HG03097 (cell line): Measurements from ENCODE around the gene SYN1.
"Not testable (repeated sequence)": the region's sequence is repeated elsewhere in the genome, so short reads cannot be mapped to it uniquely, and the experiment has no call there.

Experiments
- ATAC-seq: cut with Tn5 transposase; IDR thresholded peaks from one replicate; pipeline ENCODE4 v1.9.1; 2021; ENCODE audit not compliant: unreplicated experiment, low FRiP score

Gene SYN1

GRCh38 chrX:47619486-47620302 lies at the start of gene SYN1:
Gene SYN1, minus strand, starts transcription at chrX:47619857. Its CDS starts 129 bp downstream, at chrX:47619728.
- ATAC-seq: peak; percentile 55

- not testable (repeated sequence) for ATAC-seq
These were observed 46.1 kb upstream of the SYN1 start for GRCh38 chrX:47665797-47666196.

- ATAC-seq: no peak
These were observed 45.1 kb upstream of the SYN1 start for GRCh38 chrX:47664737-47665136.

GRCh38 chrX:47662144-47662657 lies 42.5 kb upstream of the SYN1 start:
- no peak for ATAC-seq

GRCh38 chrX:47661539-47661938 lies 41.9 kb upstream of the SYN1 start:
- ATAC-seq: no peak

GRCh38 chrX:47659421-47659726 lies 39.7 kb upstream of the SYN1 start:
- ATAC-seq: no peak

GRCh38 chrX:47658684-47659420 lies 39.2 kb upstream of the SYN1 start, which contains the start of gene UXT:
Gene UXT, minus strand, starts transcription at chrX:47659180. Its CDS starts 253 bp downstream, at chrX:47658927.
- peak; percentile 72 for ATAC-seq

- ATAC-seq: no peak
These were observed 38.6 kb upstream of the SYN1 start for GRCh38 chrX:47658301-47658683.

GRCh38 chrX:47651043-47651905 lies 31.6 kb upstream of the SYN1 start:
- ATAC-seq: peak; percentile 5

- peak; percentile 86 for ATAC-seq
These were observed 30.7 kb upstream of the SYN1 start, which contains the start of gene ELK1 for GRCh38 chrX:47650164-47651042. Gene ELK1, minus strand, starts transcription at chrX:47650563. Its CDS starts 9,122 bp downstream, at chrX:47641441.

- ATAC-seq: no peak
These were observed 30.1 kb upstream of the SYN1 start for GRCh38 chrX:47649781-47650163.

GRCh38 chrX:47649271-47649670 lies 29.6 kb upstream of the SYN1 start:
- ATAC-seq: no peak

GRCh38 chrX:47648376-47648775 lies 28.7 kb upstream of the SYN1 start:
- no peak for ATAC-seq

GRCh38 chrX:47646636-47647035 lies 27.0 kb upstream of the SYN1 start:
- ATAC-seq: no peak

GRCh38 chrX:47645530-47645929 lies 25.9 kb upstream of the SYN1 start:
- no peak for ATAC-seq

- no peak for ATAC-seq
These were observed 25.0 kb upstream of the SYN1 start for GRCh38 chrX:47644557-47645091.

- ATAC-seq: no peak
These were observed 24.3 kb upstream of the SYN1 start for GRCh38 chrX:47643926-47644325.

GRCh38 chrX:47638816-47639215 lies 19.2 kb upstream of the SYN1 start:
- no peak for ATAC-seq

- peak; percentile 64 for ATAC-seq
These were observed 18.0 kb upstream of the SYN1 start for GRCh38 chrX:47637546-47638195.
